Measurements from ENCODE around the gene NIFK.
A peak's percentile ranks its signal among the peaks of the same experiment; 100 is the strongest.

NIFK gene

DNA sequence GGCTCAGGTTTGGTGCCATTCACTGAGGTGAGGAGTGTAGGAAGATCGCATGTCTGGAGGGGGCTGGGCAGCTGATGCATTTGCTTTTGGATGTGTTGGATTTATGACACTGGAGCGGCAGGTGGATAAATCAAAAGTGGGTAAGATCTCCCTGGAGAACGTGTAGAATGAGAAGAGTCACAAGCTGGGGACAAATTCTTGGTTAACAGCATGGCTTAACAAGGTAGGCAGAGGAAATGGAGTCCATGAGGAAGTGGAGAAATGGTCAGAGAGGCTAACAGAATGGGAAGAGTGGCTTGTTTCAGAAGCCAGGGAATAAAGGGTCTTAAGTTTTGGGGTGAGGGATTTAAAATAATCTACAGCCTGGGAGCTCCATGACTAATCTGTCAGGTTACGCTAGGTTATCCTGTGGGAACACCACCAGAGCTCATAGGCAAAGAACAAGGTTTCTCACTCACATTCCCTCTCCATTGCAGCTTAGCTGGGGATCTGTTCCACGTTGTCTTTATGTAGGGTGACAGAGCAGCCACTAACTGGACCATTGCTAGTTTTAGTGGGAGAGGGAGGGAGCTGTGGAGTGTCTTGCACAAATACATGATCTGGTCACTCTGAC lies 31.6 kb upstream of the NIFK start:
- H3K4me3 ChIP-seq (IDR thresholded peaks at IDR 0.05; ENCODE audit: insufficient read depth, low read depth, low read length) = no peak overlapping the region
- H3K36me3 ChIP-seq (ENCODE audit: insufficient read depth) = no peaks in the 10 kb centered on the region
- no peaks in the 10 kb centered on the region for H4K20me1 ChIP-seq (ENCODE audit: insufficient read depth)
- no peaks in the 10 kb centered on the region for H3K4me1 ChIP-seq (ENCODE audit: low read depth, poor library complexity, severe bottlenecking)
- no peak overlapping the region for H2AFZ ChIP-seq (ENCODE audit: low read depth)
- no peaks in the 10 kb centered on the region for H3K27me3 ChIP-seq (ENCODE audit: insufficient read depth, low read depth)
- no peak for TF ChIP-seq CTCF (conservative IDR thresholded peaks at IDR 0.05; ENCODE audit: low read depth, low read length)
- H3K27ac ChIP-seq = no peak overlapping the region
- no peak overlapping the region for H3K4me2 ChIP-seq
- H3K79me2 ChIP-seq (ENCODE audit: insufficient read depth, low read depth) = no peaks in the 10 kb centered on the region
- H3K9ac ChIP-seq = no peak overlapping the region

DNA sequence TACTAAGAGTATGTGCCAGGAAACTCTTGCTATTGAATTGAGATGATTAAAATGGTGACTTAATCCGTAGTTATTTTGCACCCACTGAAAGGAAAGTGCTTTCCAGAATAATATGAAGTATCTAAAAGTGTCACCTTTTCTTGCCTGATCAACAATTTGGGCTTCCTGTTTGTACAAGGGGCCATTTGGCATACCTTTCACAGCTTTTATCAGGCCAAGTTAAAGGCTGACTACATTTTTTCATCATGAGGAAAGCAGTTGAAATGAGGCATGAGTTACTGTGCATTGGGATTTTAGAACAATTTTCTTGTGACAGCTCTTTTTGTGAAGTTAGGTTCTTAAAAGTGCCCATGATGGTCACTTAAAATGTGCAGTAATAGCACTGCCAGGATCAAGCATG lies 29.9 kb upstream of the NIFK start:
- Histone ChIP-seq H3K4me1 (ENCODE audit: low read depth, poor library complexity, severe bottlenecking) (no peaks in the 10 kb centered on the region), H3K4me2 (no peak overlapping the region), H3K79me2 (ENCODE audit: insufficient read depth, low read depth) (no peaks in the 10 kb centered on the region), H3K27me3 (ENCODE audit: insufficient read depth, low read depth) (no peaks in the 10 kb centered on the region), H3K36me3 (ENCODE audit: insufficient read depth) (no peaks in the 10 kb centered on the region), H3K4me3 (IDR thresholded peaks at IDR 0.05; ENCODE audit: insufficient read depth, low read depth, low read length) (no peak overlapping the region), H3K27ac (no peak overlapping the region), H3K9ac (no peak overlapping the region), H2AFZ (ENCODE audit: low read depth) (no peak overlapping the region), H4K20me1 (ENCODE audit: insufficient read depth) (no peaks in the 10 kb centered on the region)
- no peak for TF ChIP-seq CTCF (conservative IDR thresholded peaks at IDR 0.05; ENCODE audit: low read depth, low read length)

- H2AFZ ChIP-seq (ENCODE audit: low read depth) = no peak overlapping the region
- H3K79me2 ChIP-seq (ENCODE audit: insufficient read depth, low read depth) = no peaks in the 10 kb centered on the region
- no peaks in the 10 kb centered on the region for H3K36me3 ChIP-seq (ENCODE audit: insufficient read depth)
- TF ChIP-seq CTCF (conservative IDR thresholded peaks at IDR 0.05; ENCODE audit: low read depth, low read length) = no peak
- H3K27ac ChIP-seq = no peak overlapping the region
- no peaks in the 10 kb centered on the region for H4K20me1 ChIP-seq (ENCODE audit: insufficient read depth)
- H3K9ac ChIP-seq = no peak overlapping the region
- H3K4me2 ChIP-seq = no peak overlapping the region
- H3K27me3 ChIP-seq (ENCODE audit: insufficient read depth, low read depth) = no peaks in the 10 kb centered on the region
- no peaks in the 10 kb centered on the region for H3K4me1 ChIP-seq (ENCODE audit: low read depth, poor library complexity, severe bottlenecking)
- H3K4me3 ChIP-seq (IDR thresholded peaks at IDR 0.05; ENCODE audit: insufficient read depth, low read depth, low read length) = no peak overlapping the region
Observed at GRCh38 chr2:121764681-121765228, 28.1 kb upstream of the NIFK start.

DNA sequence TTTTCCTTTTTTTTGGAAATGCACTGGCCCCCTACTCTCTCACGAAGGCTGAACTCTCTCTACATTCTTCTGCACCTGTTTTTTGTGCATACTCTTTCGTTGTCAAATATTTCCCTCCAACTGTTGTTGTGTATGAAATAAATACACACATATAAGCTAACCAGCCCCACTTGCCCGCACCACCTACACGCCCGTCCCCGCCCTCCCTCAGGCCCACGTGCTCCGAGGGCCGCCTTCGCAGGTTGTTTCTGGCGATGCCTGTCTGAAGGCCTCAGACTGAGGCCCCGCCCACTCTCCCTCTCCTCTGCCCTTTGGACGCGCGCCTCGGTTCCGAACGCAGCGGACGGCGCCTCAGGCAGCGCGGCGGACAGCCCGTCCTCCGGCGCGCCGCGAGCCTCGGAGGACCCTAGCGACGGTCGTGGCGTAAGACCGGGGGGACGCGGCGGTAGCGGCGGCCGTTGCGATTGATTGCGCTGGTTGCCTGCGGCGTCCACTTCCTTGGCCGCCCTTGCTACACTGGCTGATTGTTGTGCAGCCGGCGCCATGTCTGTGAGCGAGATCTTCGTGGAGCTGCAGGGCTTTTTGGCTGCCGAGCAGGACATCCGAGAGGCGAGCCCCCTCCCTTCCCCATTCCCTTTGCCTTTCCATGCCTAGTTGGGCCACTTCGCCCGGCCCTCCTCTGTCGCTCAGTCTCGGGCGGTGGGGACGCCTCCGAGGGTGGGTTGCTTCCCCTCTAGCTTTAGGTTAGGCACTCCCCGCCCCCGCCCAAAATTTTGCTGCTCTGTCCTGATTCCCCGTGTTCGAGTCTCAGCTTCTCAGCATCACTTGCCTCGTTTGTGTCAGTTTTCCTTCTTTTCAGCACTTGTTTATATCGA lies 18.8 kb upstream of the NIFK start, which contains the start of gene TSN:
TSS of gene TSN (plus strand) at position 415 of the 875 bp plus-strand sequence. CDS start at position 544, 129 bp downstream.
- Histone ChIP-seq H3K4me2 (peak within 1 kb of the TSS; percentile 96), H3K27ac (peak within 1 kb of the TSS; percentile 47), H3K36me3 (ENCODE audit: insufficient read depth) (no peaks in the 10 kb centered on the region), H3K4me1 (ENCODE audit: low read depth, poor library complexity, severe bottlenecking) (peaks cover 10% of the 10 kb centered on the region), H3K9ac (peak within 1 kb of the TSS; percentile 73; the same call in 1 of the 2 replicates), H2AFZ (ENCODE audit: low read depth) (peak within 1 kb of the TSS; percentile 57; the same call in 1 of the 2 replicates), H3K27me3 (ENCODE audit: insufficient read depth, low read depth) (no peaks in the 10 kb centered on the region), H3K4me3 (IDR thresholded peaks at IDR 0.05; ENCODE audit: insufficient read depth, low read depth, low read length) (no peak within 1 kb of the TSS), H3K79me2 (ENCODE audit: insufficient read depth, low read depth) (peaks cover 26% of the 10 kb centered on the region), H4K20me1 (ENCODE audit: insufficient read depth) (no peaks in the 10 kb centered on the region)
- no peak for TF ChIP-seq CTCF (conservative IDR thresholded peaks at IDR 0.05; ENCODE audit: low read depth, low read length)

Measured in KMS-11 (cell line).